GM23338 (cell line): ENCODE results near the gene AP5Z1. TPM values are rescaled to one million over a fixed set of nuclear protein-coding genes. Genes with fewer than 3 reads are reported as not detected.

Experiments used
- ATAC-seq: fragments of 200-7000 bp; cut with Tn5 transposase; 3 replicates; pipeline ENCODE4 v1.9.1; 2020
- DNase-seq: peaks from one replicate; pipeline ENCODE4 v3.0.0-alpha.2; 2015; ENCODE audit warnings: low spot score
- H2AFZ ChIP-seq: fragments of 200-600 bp; sonication (generic); 2 replicates; pipeline ENCODE4 v1.8.0; 2016; ENCODE audit warnings: antibody characterized with exemption, mild to moderate bottlenecking, moderate library complexity
- H3F3A ChIP-seq: fragments of 200-600 bp; sonication (generic); replicated peaks from 2 replicates; pipeline ENCODE4 v1.8.0; 2017; ENCODE audit warnings: antibody characterized with exemption, mixed run types, low read depth
- H3K27ac ChIP-seq: fragments of 200-600 bp; sonication (generic); 2 replicates; pipeline ENCODE4 v1.6.1; 2016; ENCODE audit warnings: low read depth
- H3K27me3 ChIP-seq: fragments of 200-600 bp; sonication (generic); 2 replicates; pipeline ENCODE4 v1.8.0; 2016; ENCODE audit warnings: mild to moderate bottlenecking, mixed run types, moderate library complexity; ENCODE audit not compliant: insufficient read depth
- H3K36me3 ChIP-seq: fragments of 200-600 bp; sonication (generic); 2 replicates; pipeline ENCODE4 v1.8.0; 2016; ENCODE audit warnings: mild to moderate bottlenecking; ENCODE audit not compliant: insufficient read depth
- H3K4me1 ChIP-seq: fragments of 200-600 bp; sonication (generic); 2 replicates; pipeline ENCODE4 v1.8.0; 2016; ENCODE audit warnings: mild to moderate bottlenecking, moderate library complexity; ENCODE audit not compliant: insufficient read depth
- H3K4me2 ChIP-seq: fragments of 200-600 bp; sonication (generic); 2 replicates; pipeline ENCODE4 v1.7.1; 2017; ENCODE audit warnings: mixed run types
- H3K4me3 ChIP-seq: fragments of 200-600 bp; sonication (generic); 2 replicates; pipeline ENCODE4 v1.6.1; 2016; ENCODE audit warnings: mixed run types
- H3K79me2 ChIP-seq: fragments of 200-600 bp; sonication (generic); replicated peaks from 2 replicates; pipeline ENCODE4 v1.8.0; 2017; ENCODE audit warnings: mild to moderate bottlenecking; ENCODE audit not compliant: insufficient read depth
- H3K9me2 ChIP-seq: fragments of 200-600 bp; sonication (generic); 2 replicates; pipeline ENCODE4 v1.8.0; 2017; ENCODE audit not compliant: insufficient read depth
- H4K20me1 ChIP-seq: fragments of 200-600 bp; sonication (generic); replicated peaks from 2 replicates; pipeline ENCODE4 v1.8.0; 2017; ENCODE audit warnings: mild to moderate bottlenecking; ENCODE audit not compliant: insufficient read depth
- H3K27ac Mint-ChIP-seq: 2 replicates; pipeline ENCODE4 v1.8.0; 2020; ENCODE audit warnings: inconsistent platforms, mild to moderate bottlenecking, moderate library complexity, mixed read lengths
- H3K27me3 Mint-ChIP-seq: 3 replicates; pipeline ENCODE4 v1.8.0; 2022; ENCODE audit warnings: low read depth, mild to moderate bottlenecking, moderate library complexity, mixed read lengths, inconsistent platforms; ENCODE audit not compliant: insufficient read depth, poor library complexity
- H3K36me3 Mint-ChIP-seq: 3 replicates; pipeline ENCODE4 v1.8.0; 2021; ENCODE audit warnings: low read depth, mild to moderate bottlenecking, inconsistent platforms, moderate library complexity, mixed read lengths
- H3K4me1 Mint-ChIP-seq: 3 replicates; pipeline ENCODE4 v1.8.0; 2020; ENCODE audit warnings: mild to moderate bottlenecking, inconsistent platforms, mixed read lengths
- H3K4me3 Mint-ChIP-seq: 3 replicates; pipeline ENCODE4 v1.8.0; 2021; ENCODE audit warnings: moderate library complexity, mild to moderate bottlenecking, inconsistent platforms, mixed read lengths
- H3K9me3 Mint-ChIP-seq: 3 replicates; pipeline ENCODE4 v1.8.0; 2020; ENCODE audit warnings: moderate library complexity, mild to moderate bottlenecking, inconsistent platforms, mixed read lengths
- CREB1 ChIP-seq: fragments of 250-450 bp; sonication (Bioruptor Pico); IDR thresholded peaks from 2 replicates; pipeline ENCODE4 v1.5.0; 2020; ENCODE audit warnings: low read depth, mild to moderate bottlenecking, moderate library complexity
- ETS1 ChIP-seq: IDR thresholded peaks from 2 replicates; pipeline ENCODE4 v1.6.1; 2016; ENCODE audit warnings: antibody characterized with exemption
- EZH2 ChIP-seq: fragments of 200-600 bp; sonication (generic); IDR thresholded peaks from one replicate; pipeline ENCODE4 v1.8.0; 2017; ENCODE audit warnings: antibody characterized with exemption, mild to moderate bottlenecking, low read depth; ENCODE audit not compliant: unreplicated experiment
- EZH2phosphoT487 ChIP-seq: fragments of 200-600 bp; sonication (generic); IDR thresholded peaks from one replicate; pipeline ENCODE4 v1.8.1; 2018; ENCODE audit warnings: antibody characterized with exemption; ENCODE audit not compliant: unreplicated experiment
- JUNB ChIP-seq: IDR thresholded peaks from one replicate; pipeline ENCODE4 v1.6.1; 2016; ENCODE audit warnings: antibody characterized with exemption; ENCODE audit not compliant: unreplicated experiment
- NANOG ChIP-seq: IDR thresholded peaks from 2 replicates; pipeline ENCODE4 v1.6.1; 2016; ENCODE audit warnings: antibody characterized with exemption, borderline replicate concordance
- POLR2AphosphoS5 ChIP-seq: IDR thresholded peaks from 2 replicates; pipeline ENCODE4 v1.6.1; 2016; ENCODE audit warnings: antibody characterized with exemption, low read depth
- REST ChIP-seq: IDR thresholded peaks from one replicate; pipeline ENCODE4 v1.6.1; 2018; ENCODE audit warnings: antibody characterized with exemption; ENCODE audit not compliant: unreplicated experiment
- STAT1 ChIP-seq: IDR thresholded peaks from one replicate; pipeline ENCODE4 v1.6.1; 2016; ENCODE audit warnings: antibody characterized with exemption; ENCODE audit not compliant: unreplicated experiment
- ZNF114 ChIP-seq: fragments of 250-450 bp; sonication (Bioruptor Pico); IDR thresholded peaks from 2 replicates; pipeline ENCODE4 v1.5.0; 2020; ENCODE audit warnings: mild to moderate bottlenecking, moderate library complexity
- ZNF331 ChIP-seq: fragments of 250-450 bp; sonication (Bioruptor Pico); IDR thresholded peaks from 2 replicates; pipeline ENCODE4 v1.5.0; 2020; ENCODE audit warnings: low read depth, mild to moderate bottlenecking, moderate library complexity
- ZNF462 ChIP-seq: fragments of 250-450 bp; sonication (Bioruptor Pico); IDR thresholded peaks from 2 replicates; pipeline ENCODE4 v1.5.0; 2020; ENCODE audit warnings: mild to moderate bottlenecking, moderate library complexity
- polyA plus RNA-seq: library from polyadenylated mRNA; unstranded; fragments of >200 nt; fragmentation: Nextera tagmentation; extraction: Ambion mirVana; gene quantifications from 2 replicates; pipeline ENCODE4 v1.2.1, GENCODE V29; 2016
- total RNA-seq: library from RNA; depleted of rRNA; stranded (reverse); fragments of >200 nt; shearing (Covaris generic); gene quantifications from 2 replicates; pipeline ENCODE4 v1.2.3, GENCODE V29; 2014

AP5Z1 gene
- total and polyA plus RNA-seq, 2 experiments from 2014 or later = 16.3 to 31.2 TPM

GRCh38 chr7:4729266-4729665 is 46.2 kb upstream of the AP5Z1 start (continued):
- no peak for TF ChIP-seq REST
- TF ChIP-seq NANOG = no peak
- TF ChIP-seq ZNF114 (CRISPR knock-in tag) = no peak
- TF ChIP-seq ZNF462 (CRISPR knock-in tag) = no peak

- H3K36me3 Mint-ChIP-seq = no peaks in the 10 kb centered on the region
- Histone ChIP-seq H2AFZ (no peak overlapping the region), H3K9me2 (no peaks in the 10 kb centered on the region), H3K27ac (no peak overlapping the region), H3F3A (no peaks in the 10 kb centered on the region), H3K4me2 (no peak overlapping the region), H3K4me3 (no peak overlapping the region), H3K27me3 (no peaks in the 10 kb centered on the region), H4K20me1 (peaks cover 35% of the 10 kb centered on the region), H3K36me3 (no peaks in the 10 kb centered on the region), H3K4me1 (no peaks in the 10 kb centered on the region), H3K79me2 (no peaks in the 10 kb centered on the region)
- H3K27me3 Mint-ChIP-seq = peaks cover 8% of the 10 kb centered on the region
- H3K27ac Mint-ChIP-seq = no peak overlapping the region
- H3K9me3 Mint-ChIP-seq = no peaks in the 10 kb centered on the region
- no peak overlapping the region for H3K4me3 Mint-ChIP-seq
- peaks cover 7% of the 10 kb centered on the region; the same call in 2 of the 3 replicates for H3K4me1 Mint-ChIP-seq
- ATAC-seq (no peak), DNase-seq (no peak)
- TF ChIP-seq CREB1 (CRISPR knock-in tag) (no peak), STAT1 (no peak), JUNB (no peak), ETS1 (no peak), ZNF331 (CRISPR knock-in tag) (no peak), EZH2phosphoT487 (no peak), POLR2AphosphoS5 (no peak), NANOG (no peak), EZH2 (no peak), REST (no peak)
Observed at GRCh38 chr7:4730276-4730675, 45.1 kb upstream of the AP5Z1 start.
